ENCODE measurements around the gene TMPRSS7. TPM values are rescaled to one million over a fixed set of nuclear protein-coding genes. Genes with fewer than 3 reads are reported as not detected.

TMPRSS7 gene
- total RNA-seq, 4 donors from 2014 or later = not detected

GRCh38 chr3:112128843-112129727, 94.5 kb downstream of the TMPRSS7 start:
- intact Hi-C loops (cut with DNase I; ENCODE audit: low total_unique reads) = no loop called here
- Histone ChIP-seq H3K27ac (no peak overlapping the region), H3K4me1 (no peaks in the 10 kb centered on the region), H3K36me3 (no peaks in the 10 kb centered on the region), H3K27me3 (no peaks in the 10 kb centered on the region), H3K4me3 (no peak overlapping the region), H3K9me3 (no peaks in the 10 kb centered on the region)
- TF ChIP-seq POLR2A (IDR thresholded peaks at IDR 0.05) = no peak
- TF ChIP-seq, protein P1, sequence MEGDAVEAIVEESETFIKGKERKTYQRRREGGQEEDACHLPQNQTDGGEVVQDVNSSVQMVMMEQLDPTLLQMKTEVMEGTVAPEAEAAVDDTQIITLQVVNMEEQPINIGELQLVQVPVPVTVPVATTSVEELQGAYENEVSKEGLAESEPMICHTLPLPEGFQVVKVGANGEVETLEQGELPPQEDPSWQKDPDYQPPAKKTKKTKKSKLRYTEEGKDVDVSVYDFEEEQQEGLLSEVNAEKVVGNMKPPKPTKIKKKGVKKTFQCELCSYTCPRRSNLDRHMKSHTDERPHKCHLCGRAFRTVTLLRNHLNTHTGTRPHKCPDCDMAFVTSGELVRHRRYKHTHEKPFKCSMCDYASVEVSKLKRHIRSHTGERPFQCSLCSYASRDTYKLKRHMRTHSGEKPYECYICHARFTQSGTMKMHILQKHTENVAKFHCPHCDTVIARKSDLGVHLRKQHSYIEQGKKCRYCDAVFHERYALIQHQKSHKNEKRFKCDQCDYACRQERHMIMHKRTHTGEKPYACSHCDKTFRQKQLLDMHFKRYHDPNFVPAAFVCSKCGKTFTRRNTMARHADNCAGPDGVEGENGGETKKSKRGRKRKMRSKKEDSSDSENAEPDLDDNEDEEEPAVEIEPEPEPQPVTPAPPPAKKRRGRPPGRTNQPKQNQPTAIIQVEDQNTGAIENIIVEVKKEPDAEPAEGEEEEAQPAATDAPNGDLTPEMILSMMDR (IDR thresholded peaks at IDR 0.05) = no peak
- no peak for DNase-seq

- DNase-seq = no peak
- H3K27ac ChIP-seq = no peak overlapping the region
- TF ChIP-seq POLR2A (IDR thresholded peaks at IDR 0.05) = no peak
- TF ChIP-seq, protein P1 (IDR thresholded peaks at IDR 0.05) = no peak
- no peaks in the 10 kb centered on the region for H3K36me3 ChIP-seq
- H3K9me3 ChIP-seq = no peaks in the 10 kb centered on the region
- H3K4me3 ChIP-seq = no peak overlapping the region
- intact Hi-C loops (cut with DNase I; ENCODE audit: low total_unique reads) = no loop called here
- no peaks in the 10 kb centered on the region for H3K4me1 ChIP-seq
- H3K27me3 ChIP-seq = no peaks in the 10 kb centered on the region
These were observed 95.5 kb downstream of the TMPRSS7 start for GRCh38 chr3:112129925-112130637.

- no peak for DNase-seq
- Histone ChIP-seq H3K4me1 (no peaks in the 10 kb centered on the region), H3K27ac (no peak overlapping the region), H3K36me3 (no peaks in the 10 kb centered on the region), H3K4me3 (no peak overlapping the region), H3K27me3 (no peaks in the 10 kb centered on the region), H3K9me3 (no peaks in the 10 kb centered on the region)
- intact Hi-C loops (cut with DNase I; ENCODE audit: low total_unique reads) = no loop called here
- TF ChIP-seq, protein P1 (IDR thresholded peaks at IDR 0.05) = no peak
- TF ChIP-seq POLR2A (IDR thresholded peaks at IDR 0.05) = no peak
These were observed 96.1 kb downstream of the TMPRSS7 start for GRCh38 chr3:112130638-112130993.

MicroRNA genes within 50 kb of the gene (microRNA counts, 767-probe panel; counts per million panel counts)
- microRNA hsa-miR-567 = 0 counts per million in 2 donors

Small RNA genes lying within 50 kb of the gene (microRNA-seq; reads per million reads assigned to microRNA genes)
- gene MIR567 (ENCODE audit: borderline microRNAs expressed, borderline replicate concordance) = not detected

Small RNA genes lying within 50 kb of the gene (small RNA-seq; reads per million reads assigned to genes)
- gene MIR567 = not detected

Other genes starting within 250 kb of the TMPRSS7 start
- 100 to 1,000 TPM in 1 of 4 donors, 10 to 100 TPM in 3; 56.9 to 108 (median 68.7) TPM for gene PHLDB2, start 175.5 kb upstream of the TMPRSS7 start, total RNA-seq
- 10 to 100 TPM; 25.6 to 74.1 (median 35.8) TPM for gene ABHD10, start 55.7 kb upstream of the TMPRSS7 start, total RNA-seq
- 10 to 100 TPM in 1 of 4 donors, under 1 TPM in 1, not detected in 2; 0.48 to 11.2 TPM for gene TAGLN3, start 35.8 kb upstream of the TMPRSS7 start, total RNA-seq
- gene C3orf52, start 51.7 kb downstream of the TMPRSS7 start, total RNA-seq = 1 to 10 TPM in 2 of 4 donors, under 1 TPM in 2; 0.51 to 4.4 (median 1.5) TPM
- gene GCSAM, start 98.5 kb downstream of the TMPRSS7 start, total RNA-seq = under 1 TPM in 1 of 4 donors, not detected in 3; 0.14 TPM

Measured in uterus (tissue), 4 donors.